DMS114 treated with DMSO at 0.1 percent for 48 hours (cell line): ENCODE results near the gene LIG4.
"Not testable (repeated sequence)": the region's sequence is repeated elsewhere in the genome, so short reads cannot be mapped to it uniquely, and the experiment has no call there.

Source experiments
- DNase-seq: peaks from one replicate; lab custom pipeline; 2025; ENCODE audit not compliant: unreplicated experiment; lab: John Stamatoyannopoulos, UW

Gene LIG4

DNA sequence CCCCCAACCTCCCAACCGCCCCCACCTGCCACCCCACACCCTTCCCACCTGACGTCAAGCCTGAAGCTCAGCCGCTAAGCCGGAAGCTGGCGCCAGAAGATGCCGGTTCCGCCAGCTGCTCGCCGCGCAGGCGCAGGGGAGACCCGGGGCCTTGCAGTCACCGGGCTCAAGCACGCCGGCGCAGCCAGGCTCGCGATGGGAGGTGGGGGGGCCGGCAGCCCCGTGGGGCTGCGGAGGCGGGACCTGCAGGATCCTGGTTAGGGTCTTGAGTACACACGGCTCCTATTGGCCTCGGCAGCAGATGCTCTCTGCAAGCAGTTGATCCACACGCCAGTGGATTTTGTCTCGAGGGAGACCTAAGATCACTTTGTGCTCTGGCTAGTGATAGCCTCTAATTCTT is at the start of gene LIG4:
LIG4 (minus strand) TSS at position 101 of the 400 bp plus-strand sequence. CDS start 4,268 bp downstream, outside the sequence.
- DNase-seq, result peak; percentile 62

DNA sequence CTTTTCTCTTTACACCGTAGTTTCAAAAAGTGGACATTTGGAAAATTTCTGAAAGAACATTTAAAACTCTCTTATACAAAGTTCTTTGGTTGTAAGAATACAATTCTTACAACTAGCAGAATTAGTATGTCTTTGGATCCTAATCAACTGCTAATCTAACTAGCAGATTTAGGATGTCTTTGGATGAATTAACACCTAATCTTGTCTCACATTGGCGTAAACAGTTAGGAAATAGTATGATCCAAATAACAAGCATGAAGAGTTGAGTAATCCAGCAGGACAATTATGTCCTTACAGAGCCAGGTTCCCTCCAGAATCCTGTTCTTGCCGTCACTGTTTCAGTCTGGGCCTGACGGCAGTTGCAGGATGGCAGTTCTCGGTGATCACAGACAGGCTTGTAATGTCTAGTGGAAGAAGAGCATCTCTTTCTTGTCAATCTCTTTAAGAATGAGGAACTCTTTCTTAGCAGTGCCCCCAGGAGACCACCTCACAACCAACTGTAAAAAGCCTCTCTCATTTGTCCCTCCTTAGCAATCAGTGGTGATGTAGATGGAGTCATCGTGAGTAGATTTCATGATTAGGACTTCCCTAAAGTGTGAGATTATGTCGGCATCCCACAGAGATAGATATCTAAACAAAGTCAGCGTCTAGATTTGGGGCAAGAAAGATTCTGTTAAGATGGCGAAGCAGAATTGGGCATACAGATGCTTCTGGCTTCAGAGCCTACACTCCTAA is 48.5 kb upstream of the LIG4 start:
- no peak for DNase-seq

DNA sequence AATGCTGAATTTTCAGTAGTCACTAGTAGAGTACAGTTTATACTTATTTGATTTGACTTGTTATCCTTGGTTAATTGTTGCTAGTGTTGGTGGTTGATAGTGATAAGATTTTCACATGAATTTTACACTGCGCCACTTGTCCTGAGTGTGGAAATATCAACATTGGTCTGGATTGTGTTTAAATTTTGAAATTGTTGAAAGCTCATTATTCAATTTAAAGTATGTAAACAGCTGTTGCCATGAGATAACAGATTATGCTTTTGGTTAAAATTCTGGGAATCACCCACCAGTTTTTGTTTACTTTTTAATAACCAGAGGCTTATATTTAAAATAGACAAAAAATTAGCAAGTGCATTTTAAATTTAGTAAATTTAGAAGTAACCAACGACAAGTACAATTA is 41.9 kb upstream of the LIG4 start:
- no peak for DNase-seq

DNA sequence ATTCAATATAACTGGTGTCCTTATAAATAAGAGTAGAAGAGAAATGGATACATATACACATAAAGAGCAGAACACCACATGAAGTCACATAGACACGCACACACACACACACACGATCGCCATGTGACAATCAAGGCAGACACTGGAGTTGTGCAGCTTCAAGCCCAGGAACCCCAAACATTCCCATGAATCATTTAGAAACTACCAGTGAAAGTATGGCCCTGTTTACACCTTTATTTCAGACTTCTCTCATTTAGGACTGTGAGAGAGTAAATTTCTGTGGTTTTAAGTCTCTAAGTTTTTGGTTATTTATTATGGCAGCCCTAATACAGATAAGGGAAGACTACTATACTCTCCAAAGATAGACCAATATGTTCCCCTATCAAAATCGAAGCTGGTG is 33.8 kb upstream of the LIG4 start:
- DNase-seq, result no peak

- DNase-seq, result no peak
Observed at GRCh38 chr13:108230377-108230776, 15.0 kb upstream of the LIG4 start.

- DNase-seq, result peak; percentile 3
Observed at GRCh38 chr13:108227651-108228272, 12.4 kb upstream of the LIG4 start.

DNA sequence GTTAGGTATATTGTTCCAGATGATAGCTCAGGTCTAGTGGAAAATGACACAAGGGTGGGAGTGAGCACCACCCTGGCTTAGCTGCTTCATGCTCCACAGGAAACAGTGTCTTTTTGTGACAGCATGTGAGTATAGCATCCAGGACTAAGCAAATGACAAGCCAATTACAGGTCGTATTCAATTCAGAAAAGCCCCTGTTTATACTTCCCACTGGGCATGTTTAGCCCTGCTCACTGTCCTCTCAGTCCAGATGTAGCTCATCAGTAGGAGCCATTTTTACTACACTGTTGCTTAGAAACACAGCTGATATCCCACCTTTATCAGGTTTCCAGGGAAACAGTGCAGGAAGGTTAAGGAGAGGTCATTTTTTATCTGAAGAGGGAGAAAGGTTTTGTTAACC is 10.8 kb upstream of the LIG4 start:
- no peak for DNase-seq

GRCh38 chr13:108225440-108225839 is 10.1 kb upstream of the LIG4 start:
- no peak for DNase-seq

DNA sequence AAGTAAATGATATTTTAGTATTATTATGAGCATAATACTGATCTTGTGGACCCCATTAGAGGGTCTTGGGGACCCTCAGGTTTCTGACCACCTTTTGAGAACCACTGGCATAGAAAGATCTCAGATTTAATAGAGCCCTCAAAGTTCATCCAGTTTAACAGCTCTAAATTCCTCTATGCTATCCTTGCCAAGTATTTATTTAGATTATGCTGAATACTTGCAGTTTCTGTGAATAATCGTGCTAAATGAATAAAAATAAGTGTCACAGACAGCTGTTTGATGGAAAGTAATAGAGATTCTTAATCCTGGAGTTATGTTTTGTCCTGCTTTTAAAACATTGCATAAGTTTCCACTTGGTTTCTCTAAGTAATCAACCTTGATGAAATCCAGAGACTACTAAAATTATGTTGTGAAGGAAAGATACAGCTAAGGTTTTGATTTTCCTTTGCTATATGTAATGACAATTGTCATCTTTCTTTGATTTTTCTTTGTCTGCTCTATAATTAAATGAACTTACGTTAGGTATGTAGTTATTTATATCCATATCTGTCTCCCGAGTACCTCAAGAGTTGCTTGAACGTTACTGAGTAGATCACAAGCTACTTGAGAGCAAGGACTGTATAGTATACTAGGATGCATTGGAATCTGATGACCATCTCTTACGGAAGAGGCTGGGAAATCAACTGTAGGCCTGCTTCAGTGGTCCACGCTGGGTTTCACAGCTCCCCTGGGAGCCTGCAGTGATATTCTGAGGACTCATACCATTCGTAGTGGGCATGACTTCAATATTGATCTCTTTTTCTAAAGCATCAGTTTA is 8.6 kb upstream of the LIG4 start:
- DNase-seq, result no peak

DNA sequence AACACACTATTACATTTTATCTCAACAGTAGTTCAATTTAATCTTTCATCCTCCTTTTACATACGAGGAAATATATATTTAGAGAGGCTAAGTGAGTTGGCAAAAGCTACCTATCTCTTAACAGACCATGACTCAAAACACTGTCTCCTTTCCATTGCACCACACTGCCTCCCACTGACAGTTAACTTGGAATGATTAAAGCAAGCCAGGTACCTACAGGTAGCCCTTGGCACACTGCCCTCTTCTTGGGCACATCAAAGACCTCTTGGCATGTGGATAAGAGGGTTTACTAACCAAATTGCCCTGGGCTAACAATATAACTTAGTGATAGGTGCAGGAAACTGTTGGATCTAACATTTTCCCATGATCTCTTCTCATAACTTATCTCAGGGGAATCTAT is 4.7 kb upstream of the LIG4 start:
- DNase-seq, result no peak

DNA sequence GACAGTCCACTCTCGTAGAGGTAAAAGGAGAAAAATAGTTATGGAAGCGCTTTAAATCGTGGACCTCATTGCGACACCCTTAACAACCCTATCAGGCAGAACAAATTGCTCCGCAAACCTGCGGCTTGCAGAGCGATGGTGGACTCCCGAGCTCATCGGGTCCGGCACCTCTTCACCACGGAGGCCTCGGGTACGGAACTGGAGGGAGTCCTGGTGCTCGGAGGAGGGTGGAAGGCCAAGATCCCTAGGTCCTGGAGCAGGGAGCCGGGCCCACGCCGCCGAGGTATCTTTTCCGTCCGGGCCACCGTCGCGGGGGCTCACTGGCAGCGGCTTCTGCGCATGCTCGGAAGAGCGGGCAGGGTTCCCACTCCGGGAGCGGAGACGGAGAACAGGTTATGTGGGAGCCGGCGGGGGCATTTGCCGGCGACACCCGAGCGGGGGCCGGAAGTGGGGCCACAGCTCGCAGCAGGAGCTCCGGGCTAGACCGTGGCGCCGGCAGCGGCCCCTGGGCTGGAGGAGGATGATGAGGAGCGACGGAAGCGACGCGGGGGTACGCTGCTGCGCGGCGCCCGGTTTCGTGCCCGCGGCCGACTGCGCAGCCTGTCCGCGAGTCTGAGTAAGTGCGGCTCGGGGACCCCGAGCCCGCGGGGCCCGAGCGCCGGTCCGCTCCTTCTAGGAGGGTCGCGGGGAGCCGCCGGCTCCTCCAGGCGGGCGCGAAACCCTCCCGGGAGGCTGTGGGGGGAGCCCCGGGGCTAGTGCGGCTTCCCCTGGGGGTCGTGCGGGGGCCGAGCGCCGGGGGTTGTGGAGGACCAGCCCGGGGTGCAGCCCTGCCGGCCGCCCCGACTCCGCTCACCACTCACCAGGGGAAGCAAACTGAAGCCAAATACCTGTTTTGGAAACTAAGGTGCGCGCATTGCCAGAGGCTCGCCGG is 3.0 kb upstream of the LIG4 start, which contains the start of gene ABHD13:
ABHD13 (plus strand) TSS at position 349 of the 931 bp plus-strand sequence. CDS start 10,827 bp downstream, outside the sequence.
- DNase-seq, result peak; percentile 56

DNA sequence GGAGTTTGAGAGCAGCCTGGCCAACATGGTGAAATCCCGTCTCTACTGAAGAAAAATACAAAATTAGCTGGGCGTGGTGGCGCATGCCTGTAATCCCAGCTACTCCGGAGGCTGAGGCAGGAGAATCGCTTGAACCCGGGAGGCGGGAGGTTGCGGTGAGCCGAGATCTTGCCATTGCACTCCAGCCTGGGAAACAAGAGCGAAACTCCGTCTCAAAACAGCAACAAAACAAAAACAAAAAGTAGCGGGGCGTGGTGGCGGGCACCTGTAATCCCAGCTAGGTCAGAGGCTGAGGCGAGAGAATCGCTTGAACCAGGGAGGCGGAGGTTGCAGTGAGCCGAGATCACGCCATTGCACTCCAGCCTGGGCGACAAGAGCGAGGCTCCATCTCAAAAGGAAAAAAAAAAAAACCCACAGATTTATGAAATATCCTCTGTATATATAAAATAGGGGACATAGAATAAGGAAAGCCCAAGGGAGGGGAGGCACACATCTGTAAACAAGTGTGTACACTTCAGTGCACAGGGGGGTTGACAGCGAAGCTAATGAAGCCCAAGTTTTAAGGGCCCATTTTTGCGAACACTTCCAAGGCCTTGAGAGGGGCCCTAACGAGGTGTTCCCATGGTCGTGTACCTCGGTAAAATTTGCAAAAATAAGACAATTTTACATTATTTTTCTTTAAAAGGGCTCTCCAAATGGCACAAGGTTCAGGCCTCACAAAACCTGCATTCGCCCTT is 2.1 kb upstream of the LIG4 start:
- not testable (repeated sequence) for DNase-seq

DNA sequence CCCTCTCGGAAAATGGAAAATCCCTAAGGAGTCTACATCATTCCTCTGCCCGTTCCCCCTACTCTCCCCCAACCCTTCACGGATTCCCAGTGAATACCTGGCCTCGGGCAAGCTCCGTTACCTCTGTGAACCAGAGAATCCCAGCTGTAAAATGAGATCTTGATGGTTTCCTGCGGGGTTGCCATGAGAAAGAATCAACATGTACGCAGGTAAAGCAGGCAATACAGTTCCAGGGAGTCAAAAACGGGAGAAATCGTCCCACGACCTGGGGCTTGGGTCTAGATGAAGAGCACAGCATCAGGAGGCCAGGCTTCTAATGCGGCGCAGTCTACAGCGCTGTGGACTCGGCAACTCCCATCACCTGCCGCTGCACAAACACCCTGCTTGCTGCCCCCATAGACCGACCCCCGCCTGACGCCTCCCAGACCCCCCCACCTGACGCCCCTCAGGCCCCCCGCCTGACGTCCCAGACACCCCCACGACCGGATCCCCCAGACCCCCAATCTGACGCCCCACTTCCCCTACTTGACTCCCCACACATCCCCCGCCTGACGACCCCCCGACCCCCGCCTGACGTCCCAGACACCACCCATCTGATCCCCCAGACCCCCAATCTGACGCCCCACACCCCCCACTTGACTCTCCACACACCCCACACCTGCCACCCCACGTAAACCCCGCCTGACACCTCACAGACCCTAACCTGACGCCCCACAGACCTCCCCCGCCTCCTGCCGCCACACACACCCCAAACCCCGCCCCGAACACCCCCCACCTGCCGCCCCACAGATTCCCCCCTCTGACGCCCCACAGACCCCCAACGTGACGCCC is 680 bp downstream of the LIG4 start:
- no peak for DNase-seq

GRCh38 chr13:108213946-108214345 is 1.4 kb downstream of the LIG4 start:
- DNase-seq, result no peak

- no peak for DNase-seq
Observed at GRCh38 chr13:108212886-108213285, 2.5 kb downstream of the LIG4 start.

DNA sequence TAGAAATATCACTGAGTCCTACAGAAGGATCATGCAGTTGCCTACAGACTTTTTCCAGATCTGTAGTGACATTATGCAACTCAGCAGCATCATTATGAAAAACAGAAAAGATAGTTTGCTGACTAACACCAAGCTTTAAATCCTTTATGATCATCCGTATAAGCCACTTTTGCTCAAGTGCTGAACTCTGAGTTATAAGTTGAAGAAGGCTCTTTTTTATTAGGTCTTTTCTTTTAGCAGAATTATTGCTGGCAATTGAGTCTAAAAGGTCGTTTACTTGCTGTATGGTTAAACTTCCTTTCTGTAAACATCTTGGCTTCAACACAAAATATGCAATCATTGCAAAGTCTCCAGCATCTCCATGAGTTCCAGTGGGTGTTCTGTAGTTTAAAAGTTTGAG is 4.8 kb downstream of the LIG4 start:
- no peak for DNase-seq

GRCh38 chr13:108200781-108201398 is 14.4 kb downstream of the LIG4 start:
- DNase-seq, result no peak

DNA sequence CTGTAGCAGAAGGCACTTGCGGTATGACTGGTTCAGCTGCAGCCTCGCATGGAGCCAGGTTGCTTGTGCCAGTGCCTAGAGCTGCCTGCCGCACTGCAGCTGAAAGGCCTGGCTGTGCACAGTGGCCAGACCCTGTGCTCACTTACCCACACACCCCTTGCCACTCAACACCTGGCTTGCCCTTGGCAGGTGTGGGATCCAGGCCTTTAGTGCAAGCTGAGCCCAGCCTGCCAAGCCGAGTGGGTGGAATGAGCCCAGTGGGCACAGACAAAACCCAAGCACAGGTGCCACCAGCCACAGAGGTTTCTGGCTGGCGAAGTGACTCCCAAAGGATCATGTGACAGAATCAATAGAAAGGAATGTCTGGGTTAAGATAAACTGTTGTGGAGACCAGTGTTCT is 19.5 kb downstream of the LIG4 start:
- DNase-seq, result no peak

DNA sequence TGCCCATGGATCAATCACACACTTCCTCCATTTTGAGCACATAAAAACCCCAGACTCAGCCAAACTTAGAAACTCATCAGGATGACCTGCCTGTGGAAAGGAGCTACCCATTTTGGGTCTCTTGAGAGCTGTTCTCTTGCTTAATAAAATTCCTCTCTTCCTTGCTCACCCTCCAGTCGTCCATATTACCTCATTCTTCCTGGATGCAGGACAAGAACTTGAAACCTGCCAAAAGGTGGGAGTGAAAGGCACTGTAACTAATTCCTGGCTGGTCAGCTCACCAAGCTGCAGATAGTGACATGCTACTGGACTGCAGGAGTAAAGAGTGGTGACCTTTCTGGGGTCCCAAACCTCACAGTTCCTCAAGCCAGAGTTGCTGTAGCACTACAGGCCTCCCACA is 20.2 kb downstream of the LIG4 start:
- no peak for DNase-seq
